Progenitor cell of endocrine pancreas (in vitro differentiated cells): ENCODE data around the gene RALGPS1. TPM values are rescaled to one million over a fixed set of nuclear protein-coding genes. Genes with fewer than 3 reads are reported as not detected.
"Not testable (repeated sequence)": the region's sequence is repeated elsewhere in the genome, so short reads cannot be mapped to it uniquely, and the experiment has no call there.

ENCODE experiments used
- DNase-seq: peaks from one replicate; pipeline ENCODE4 v3.0.0; 2021; ENCODE audit warnings: low spot score; ENCODE audit not compliant: unreplicated experiment
- H3K27ac Mint-ChIP-seq: 2 replicates; pipeline ENCODE4 v1.8.0; 2021; ENCODE audit warnings: mild to moderate bottlenecking, moderate library complexity, mixed read lengths
- H3K27me3 Mint-ChIP-seq: 2 replicates; pipeline ENCODE4 v1.8.0; 2021; ENCODE audit warnings: mixed read lengths
- H3K36me3 Mint-ChIP-seq: 2 replicates; pipeline ENCODE4 v1.8.0; 2022; ENCODE audit warnings: mixed read lengths; ENCODE audit not compliant: insufficient read depth
- H3K4me1 Mint-ChIP-seq: 2 replicates; pipeline ENCODE4 v1.8.0; 2021; ENCODE audit warnings: low read depth, mixed read lengths
- H3K4me3 Mint-ChIP-seq: 2 replicates; pipeline ENCODE4 v1.8.0; 2021; ENCODE audit warnings: low read depth, mild to moderate bottlenecking, moderate library complexity, mixed read lengths
- H3K9me3 Mint-ChIP-seq: 2 replicates; pipeline ENCODE4 v1.8.0; 2021; ENCODE audit warnings: low read depth, mixed read lengths
- CTCF ChIP-seq: fragments of 200-600 bp; sonication (generic); IDR thresholded peaks from one replicate; pipeline ENCODE4 v1.5.0; 2021; ENCODE audit warnings: antibody characterized with exemption, mild to moderate bottlenecking; ENCODE audit not compliant: unreplicated experiment
- total RNA-seq: library from RNA; stranded (reverse); gene quantifications from 2 replicates; pipeline ENCODE4 v1.2.1, GENCODE V29; 2021

RALGPS1 gene
- total RNA-seq, 1 donor from 2014 or later = 39.2 TPM

GRCh38 chr9:127014910-127015540 is 100.4 kb downstream of the RALGPS1 start:
- DNase-seq = no peak
- no peak overlapping the region for H3K4me3 Mint-ChIP-seq
- no peak overlapping the region for H3K27ac Mint-ChIP-seq
- H3K9me3 Mint-ChIP-seq = no peaks in the 10 kb centered on the region
- H3K4me1 Mint-ChIP-seq = peaks cover 4% of the 10 kb centered on the region
- H3K36me3 Mint-ChIP-seq = no peaks in the 10 kb centered on the region
- no peaks in the 10 kb centered on the region for H3K27me3 Mint-ChIP-seq
- no peak for TF ChIP-seq CTCF

GRCh38 chr9:127015921-127016512 is 101.4 kb downstream of the RALGPS1 start:
- Mint-ChIP-seq H3K9me3 (no peaks in the 10 kb centered on the region), H3K27me3 (no peaks in the 10 kb centered on the region), H3K4me3 (no peak overlapping the region), H3K36me3 (peaks cover 1% of the 10 kb centered on the region), H3K4me1 (peaks cover 4% of the 10 kb centered on the region), H3K27ac (no peak overlapping the region)
- no peak for DNase-seq
- no peak for TF ChIP-seq CTCF

GRCh38 chr9:127017979-127018378 is 103.4 kb downstream of the RALGPS1 start:
- H3K4me3 Mint-ChIP-seq, H3K4me1 Mint-ChIP-seq, H3K36me3 Mint-ChIP-seq, H3K9me3 Mint-ChIP-seq, H3K27ac Mint-ChIP-seq, DNase-seq, H3K27me3 Mint-ChIP-seq: not testable (repeated sequence)

- H3K9me3 Mint-ChIP-seq = no peaks in the 10 kb centered on the region
- no peak overlapping the region for H3K27ac Mint-ChIP-seq
- no peak for TF ChIP-seq CTCF
- DNase-seq = no peak
- no peaks in the 10 kb centered on the region for H3K4me1 Mint-ChIP-seq
- H3K36me3 Mint-ChIP-seq = peaks cover 5% of the 10 kb centered on the region
- H3K27me3 Mint-ChIP-seq = no peaks in the 10 kb centered on the region
- H3K4me3 Mint-ChIP-seq = no peak overlapping the region
These were observed 104.4 kb downstream of the RALGPS1 start for GRCh38 chr9:127018935-127019334.

GRCh38 chr9:127020036-127020801 is 105.6 kb downstream of the RALGPS1 start:
- Mint-ChIP-seq H3K4me1 (peaks cover 3% of the 10 kb centered on the region), H3K4me3 (no peak overlapping the region), H3K27ac (no peak overlapping the region), H3K9me3 (no peaks in the 10 kb centered on the region), H3K36me3 (peaks cover 5% of the 10 kb centered on the region), H3K27me3 (no peaks in the 10 kb centered on the region)
- no peak for DNase-seq
- no peak for TF ChIP-seq CTCF
